Ramos (cell line): ENCODE measurements around the gene PTPRN2.

Experiments
- in situ Hi-C: fragments of 300-500 bp; cut with MboI; formaldehyde crosslinking; loops from one replicate; pipeline ENCODE4 v1.14.3; 2022; ENCODE audit warnings: low sequenced_read_pairs; ENCODE audit not compliant: unreplicated experiment

PTPRN2 gene

DNA sequence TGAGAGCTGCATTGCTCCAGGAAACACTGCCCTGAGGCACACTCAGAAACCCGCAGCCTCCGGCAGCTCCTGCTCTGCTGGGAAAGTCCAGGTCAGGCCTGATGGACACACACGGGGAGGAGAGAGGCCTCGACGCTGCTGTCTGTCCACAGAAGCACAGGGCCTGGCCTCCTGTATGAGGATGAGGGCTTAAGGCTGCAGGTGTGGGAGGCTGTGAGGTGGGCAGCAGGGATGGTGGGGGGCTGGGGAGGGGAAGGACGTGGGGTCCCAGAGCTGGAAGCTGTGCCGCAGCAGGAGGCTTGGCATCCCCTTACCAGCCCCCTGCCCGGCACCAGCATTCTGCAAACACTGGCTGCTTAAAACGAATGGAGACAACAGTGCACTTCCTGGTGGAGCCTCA is 1064.7 kb downstream of the PTPRN2 start:
- in situ Hi-C loops: no loop called here

DNA sequence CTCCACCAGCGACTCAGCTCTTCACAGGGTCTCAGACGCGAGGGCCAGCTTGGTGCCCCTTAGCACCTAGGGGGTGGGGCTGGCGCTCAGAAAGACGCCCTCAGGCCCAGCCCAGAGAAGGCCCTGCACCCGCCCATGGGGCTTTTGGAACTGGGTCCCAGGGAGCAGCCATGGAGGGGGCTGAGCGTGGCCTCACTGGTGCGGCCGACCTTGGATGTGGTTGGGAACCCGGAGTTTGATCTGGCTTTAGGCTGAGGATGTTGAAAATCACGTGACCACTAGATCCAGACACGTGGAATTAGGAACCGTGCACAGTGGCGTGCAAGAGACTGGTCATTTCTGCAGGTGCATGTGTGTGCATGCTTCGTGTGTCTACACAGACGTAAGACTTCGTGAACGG is 1065.4 kb downstream of the PTPRN2 start:
- in situ Hi-C loops: no loop called here

DNA sequence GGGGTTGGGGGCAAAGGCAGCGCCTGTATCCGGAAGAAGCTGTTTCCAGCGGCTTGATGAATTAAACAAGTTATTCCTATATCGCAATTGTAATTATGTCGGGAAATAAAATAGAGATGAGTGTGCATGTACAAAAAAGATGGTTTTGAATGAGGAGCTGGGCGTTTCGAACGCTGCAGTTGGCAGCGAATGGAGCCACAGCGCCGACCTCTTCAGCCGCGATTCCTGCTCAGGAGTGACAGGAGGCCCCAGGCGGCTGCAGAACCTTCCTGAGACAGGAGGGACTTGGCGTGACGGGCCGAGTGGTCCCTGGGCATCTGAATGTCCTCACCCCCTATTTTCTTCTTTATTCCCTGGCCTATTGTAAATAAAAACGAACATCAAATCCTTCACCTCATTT is 1065.9 kb downstream of the PTPRN2 start:
- in situ Hi-C loops: no loop called here

DNA sequence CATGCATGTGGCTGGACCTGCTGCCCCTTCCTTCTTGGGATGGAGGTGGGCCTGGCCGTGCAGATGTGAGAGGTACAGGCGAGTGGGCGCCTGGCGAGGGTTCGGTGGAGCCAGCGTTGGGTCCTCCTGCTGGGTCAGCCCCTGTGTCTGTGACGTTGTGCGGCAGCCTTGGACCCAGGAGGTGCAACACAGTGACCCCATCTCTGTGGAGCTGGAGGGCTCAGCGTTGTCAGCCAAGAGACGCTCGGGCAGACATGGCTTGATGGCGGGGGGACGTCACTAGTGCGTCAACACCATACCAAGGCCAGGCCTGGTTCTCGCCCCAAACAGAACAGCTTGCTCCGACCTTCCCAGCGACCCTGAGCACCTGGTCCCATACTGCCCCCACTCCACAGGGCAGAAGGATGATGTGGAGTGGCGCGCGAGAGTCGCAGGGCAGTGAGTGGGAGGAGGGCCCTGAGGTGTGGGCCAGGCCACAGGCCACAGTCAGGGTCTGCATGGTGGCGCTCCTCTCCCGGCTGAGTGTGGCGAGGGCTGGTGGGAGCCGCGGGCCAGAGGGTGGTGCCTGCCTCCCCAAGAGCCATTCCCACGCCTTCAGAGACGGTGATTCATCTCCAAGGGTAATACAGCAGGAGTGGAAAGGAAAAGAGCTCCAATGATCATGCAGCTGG is 1066.4 kb downstream of the PTPRN2 start:
- in situ Hi-C loops: no loop called here

DNA sequence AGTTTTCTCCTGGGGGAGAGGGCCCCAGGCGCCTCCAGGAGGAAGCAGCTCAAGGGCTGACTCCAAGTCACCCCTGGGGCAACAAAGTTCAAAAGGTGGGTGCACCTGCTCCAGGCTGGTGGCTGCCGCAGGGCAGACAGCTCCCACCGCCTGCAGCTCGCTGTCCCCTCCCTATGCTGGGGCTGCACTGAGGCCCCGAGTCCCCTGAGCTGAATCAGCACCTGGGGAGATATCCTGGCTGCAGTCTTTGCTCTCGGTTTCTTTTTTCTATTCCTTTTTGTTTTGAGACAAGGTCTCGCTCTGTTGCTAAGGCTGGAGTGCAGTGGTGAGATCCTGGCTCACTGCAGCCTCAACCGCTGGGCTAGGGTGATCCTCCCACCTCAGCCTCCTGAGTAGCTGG is 1067.4 kb downstream of the PTPRN2 start:
- in situ Hi-C loops: no loop called here

DNA sequence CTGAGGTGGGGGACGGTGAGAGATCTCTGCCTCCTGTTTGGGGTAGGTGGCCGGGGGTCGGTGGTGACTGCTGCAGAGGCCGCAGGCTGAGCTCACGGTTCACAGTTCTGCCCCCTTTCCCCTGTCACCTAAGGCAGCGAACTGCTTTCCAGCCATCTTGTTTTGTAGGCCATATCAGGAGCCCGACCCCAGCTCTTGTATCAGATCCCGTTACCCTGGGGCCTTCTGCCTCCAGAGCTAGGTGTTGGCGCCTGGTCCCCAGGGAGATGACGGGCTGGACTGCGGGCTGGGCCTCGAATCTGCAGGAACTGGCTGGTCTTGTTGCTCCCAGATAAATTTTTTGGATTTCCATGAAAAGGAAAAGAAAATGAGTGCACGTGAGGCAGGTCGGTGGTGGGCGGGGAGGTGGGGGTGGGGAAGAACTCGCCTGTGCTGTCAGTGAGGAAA is 1067.8 kb downstream of the PTPRN2 start:
- in situ Hi-C loops: no loop called here

DNA sequence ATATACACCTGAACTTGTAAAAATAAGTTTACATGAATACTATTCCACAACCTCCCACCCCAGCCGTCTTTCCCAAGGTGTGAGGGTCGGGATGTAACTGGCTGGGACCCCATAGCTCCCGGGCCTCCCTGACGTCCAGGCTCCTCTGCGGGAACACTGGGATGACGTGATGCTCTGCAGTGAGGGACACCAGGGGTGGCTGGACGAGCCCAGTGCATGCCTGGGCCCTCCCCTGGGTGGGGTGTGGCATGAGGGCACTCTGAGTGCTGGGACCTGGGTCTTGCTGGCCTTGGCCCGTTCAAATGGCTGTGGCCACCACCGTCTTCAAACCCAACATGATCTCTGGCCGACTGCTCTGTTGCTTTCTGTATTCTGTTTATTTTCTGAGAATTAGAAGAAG is 1068.4 kb downstream of the PTPRN2 start:
- in situ Hi-C loops: no loop called here

DNA sequence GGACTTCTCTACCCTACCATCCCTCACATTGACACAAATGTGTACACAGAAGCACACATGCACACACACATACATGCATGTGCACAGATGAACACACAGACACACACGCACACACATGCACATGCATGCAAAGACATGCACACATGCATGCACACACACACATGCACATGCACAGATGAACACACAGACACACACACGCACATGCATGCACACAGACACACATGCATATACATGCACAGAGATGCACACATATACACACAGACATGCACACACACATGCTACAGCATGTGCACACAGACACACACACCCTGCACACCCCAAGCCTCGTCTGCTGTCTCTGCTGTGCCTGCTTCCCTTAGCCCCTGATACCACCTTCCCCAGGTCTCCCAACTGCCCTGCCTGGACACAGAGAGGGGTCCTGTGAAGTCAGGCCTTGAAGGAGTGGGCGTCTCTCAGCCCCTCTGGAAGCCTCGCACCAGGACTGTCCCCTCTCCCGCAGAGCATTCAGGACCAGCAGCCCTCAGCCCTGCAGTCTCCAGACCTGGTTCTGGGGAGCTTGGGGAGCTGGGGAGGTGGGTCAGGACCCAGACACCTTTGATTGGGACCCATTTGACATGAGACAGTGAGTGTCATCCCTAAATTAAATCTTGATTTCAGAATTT is 1069.0 kb downstream of the PTPRN2 start:
- in situ Hi-C loops: no loop called here

DNA sequence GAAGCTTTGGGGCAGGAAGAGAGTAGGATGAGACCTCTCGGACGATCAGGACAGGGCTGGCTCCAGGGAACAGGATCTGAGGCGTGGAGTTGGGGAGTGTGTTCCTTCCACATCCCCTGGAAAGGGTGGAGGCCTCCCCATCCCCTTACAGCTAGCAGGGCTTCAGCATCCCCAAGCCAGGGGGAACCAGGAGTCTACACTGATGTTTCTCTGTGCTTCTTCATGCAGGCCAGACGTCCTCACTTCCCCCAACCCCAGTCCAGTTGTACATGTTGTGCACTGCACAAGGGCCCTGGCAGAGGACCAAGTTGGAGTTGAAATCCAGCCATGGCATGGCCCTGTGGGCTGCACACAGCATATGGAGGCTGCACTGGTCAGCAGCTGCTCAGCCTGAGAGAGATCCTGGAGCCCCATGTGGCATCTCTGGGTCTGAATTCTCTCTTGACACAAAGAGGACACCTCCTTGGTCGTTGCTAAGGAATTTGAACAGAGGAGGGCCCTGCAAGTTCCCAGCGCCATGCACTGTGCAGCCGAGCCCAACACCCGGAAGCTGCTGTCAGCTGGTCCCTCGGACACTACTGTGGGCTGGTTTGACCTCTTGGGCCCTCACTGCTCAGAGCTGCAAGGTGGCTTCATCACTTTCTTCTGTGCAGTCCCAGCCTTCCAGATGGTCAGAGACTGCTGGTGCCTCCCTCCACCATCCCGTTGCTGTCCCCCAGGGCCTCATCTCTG is 1069.7 kb downstream of the PTPRN2 start:
- in situ Hi-C loops: no loop called here

DNA sequence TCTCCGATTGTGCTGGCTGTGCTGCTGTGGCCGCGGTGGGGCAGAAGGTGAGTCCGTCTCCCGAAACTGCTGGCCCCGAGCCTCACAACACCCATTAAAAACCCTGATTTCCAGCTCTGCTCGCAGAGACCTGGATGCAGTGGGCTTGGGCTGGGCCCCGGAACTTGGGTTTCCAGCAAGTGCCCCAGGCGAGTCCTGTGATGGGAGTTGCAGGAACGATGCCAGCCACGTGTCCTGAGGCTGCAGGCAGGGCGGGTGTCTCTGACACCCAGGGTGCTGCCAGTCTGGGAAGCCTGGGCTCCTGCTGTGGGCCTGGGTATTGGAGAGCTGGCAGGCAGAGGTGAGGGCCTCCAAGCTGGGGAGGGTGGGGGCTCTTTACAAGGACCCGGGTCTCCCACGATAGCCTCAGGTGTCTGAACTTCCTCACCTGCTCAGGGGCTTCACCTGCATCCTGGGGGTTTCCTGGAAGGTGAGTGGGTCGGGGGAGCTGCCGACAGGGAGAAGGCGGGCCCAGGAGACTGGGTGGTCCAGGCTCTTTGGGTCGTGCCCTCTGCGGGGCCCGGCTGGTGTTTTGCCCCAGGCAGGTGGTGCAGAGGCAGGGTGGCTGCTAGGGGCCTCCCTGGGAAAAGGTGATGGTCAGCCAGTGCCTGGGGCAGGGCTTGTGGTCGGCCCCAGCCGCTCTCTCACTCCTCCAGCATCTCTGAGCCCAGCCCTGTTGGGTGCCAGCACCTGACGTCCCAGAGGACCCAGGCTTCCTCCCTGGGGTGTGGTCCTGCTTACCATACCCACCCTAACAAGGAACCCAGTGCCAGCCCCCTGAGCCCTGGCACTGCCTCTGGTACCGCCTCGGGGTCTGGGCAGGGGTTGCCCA is 1070.5 kb downstream of the PTPRN2 start:
- in situ Hi-C loops: no loop called here

DNA sequence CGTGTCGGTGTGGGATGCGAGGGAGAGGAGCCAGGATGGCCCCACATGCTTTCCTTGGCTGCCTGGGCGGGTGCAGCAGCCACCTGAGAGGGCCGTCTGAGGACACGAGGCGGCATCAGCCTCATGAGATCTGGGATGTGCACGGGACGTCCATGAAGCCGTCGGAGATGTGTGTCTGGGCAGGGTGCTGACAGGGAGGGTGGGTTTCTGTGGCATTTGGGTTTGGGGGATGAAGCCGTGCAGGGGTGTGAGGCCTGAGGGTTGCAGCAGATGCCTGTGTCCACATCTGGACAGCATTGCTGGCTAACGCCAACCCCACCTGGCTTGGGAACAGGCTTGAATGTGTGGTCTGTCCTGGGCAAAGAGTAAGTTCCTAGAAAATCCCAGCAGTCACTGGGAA is 1071.3 kb downstream of the PTPRN2 start:
- in situ Hi-C loops: no loop called here

DNA sequence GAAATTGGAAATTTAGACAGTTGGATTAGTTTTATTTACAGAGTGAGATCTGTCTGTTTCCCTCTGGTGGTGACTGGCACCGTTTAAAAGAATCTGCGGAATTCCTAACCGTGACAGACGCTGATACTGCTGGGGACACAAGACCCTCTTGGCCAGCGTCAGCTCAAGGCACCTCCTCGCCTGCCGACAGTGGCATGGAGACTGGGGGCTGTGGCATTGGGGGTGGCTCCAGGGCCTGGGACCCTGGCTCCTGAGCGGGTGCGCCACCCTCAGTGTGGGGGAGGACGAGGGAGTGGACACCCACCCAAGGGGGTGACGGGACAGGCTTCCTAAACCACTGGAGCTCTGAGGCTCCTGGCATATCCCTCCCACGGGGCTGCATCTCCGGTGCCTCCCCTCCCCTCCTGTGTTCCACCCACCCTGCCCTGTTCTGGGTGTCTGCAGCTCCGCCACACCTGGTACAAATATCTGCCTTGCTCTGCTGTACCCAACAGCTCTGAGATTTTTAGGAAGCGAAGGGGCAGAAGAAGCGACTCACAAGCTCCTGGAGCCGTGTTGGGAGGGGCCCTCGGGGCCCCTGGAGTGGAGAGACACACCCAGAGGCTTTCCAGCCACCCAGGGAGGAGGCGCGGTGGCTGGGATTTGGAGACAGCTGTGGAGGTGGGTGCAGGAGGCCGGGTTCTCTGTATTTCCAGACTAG is 1072.1 kb downstream of the PTPRN2 start:
- in situ Hi-C loops: no loop called here

DNA sequence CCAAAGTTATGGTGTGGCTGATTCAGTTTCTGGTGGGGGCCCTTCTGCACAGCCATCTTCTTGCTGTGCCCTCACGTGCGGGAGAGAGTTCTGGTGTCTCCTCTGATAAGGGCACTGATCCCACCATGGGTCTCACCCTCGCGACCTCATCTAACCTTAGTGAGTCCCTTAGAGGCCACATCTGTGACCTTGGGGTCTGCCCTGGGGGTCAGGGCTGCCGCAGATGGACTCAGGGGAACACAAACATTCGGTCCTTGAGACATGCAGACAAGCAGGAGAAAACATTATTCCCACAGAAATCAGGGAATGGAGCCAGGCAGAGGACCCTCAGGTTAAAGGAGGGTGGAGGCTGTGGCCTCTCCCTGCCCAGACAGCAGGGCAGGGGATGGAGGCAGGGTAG is 1072.9 kb downstream of the PTPRN2 start:
- in situ Hi-C loops: no loop called here

DNA sequence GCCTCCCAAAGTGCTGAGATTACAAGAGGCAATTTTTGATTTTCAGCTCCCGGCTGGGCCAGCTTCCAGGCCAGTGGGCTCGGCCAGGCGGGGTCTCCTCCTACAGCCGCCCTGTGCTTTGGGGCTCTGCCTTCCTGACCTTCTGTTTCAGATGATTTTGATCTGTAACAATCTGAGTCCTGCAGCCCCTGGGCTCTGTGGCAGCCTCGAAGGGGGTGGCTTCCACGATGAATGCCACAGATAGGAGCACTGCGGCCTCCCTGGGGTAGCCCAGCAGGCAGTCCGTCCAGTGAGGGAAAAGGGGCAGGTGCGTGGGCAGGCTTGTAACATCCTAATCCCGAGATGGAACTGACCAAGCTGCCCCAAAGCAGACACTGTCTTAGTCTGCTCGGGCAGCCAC is 1073.3 kb downstream of the PTPRN2 start:
- in situ Hi-C loops: no loop called here

DNA sequence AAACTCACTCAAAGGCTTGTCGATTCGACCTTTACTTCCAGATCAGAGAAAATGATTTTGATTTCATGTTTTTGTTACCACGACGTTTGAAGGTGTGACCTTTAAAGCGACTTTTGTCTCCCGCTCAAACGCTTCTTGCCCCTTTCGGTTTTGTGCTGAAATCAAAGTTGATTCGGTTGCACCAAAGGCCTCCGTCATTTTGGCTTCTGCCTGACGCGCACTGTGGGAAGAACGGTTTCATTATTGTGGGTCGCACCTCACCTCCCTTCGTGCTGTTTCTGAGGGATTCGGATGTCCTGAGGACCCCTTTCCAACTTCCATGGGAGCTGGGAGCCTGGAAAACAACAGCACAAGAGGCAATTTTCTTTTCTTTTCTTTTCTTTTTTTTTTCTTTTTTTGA is 1073.9 kb downstream of the PTPRN2 start:
- in situ Hi-C loops: no loop called here

DNA sequence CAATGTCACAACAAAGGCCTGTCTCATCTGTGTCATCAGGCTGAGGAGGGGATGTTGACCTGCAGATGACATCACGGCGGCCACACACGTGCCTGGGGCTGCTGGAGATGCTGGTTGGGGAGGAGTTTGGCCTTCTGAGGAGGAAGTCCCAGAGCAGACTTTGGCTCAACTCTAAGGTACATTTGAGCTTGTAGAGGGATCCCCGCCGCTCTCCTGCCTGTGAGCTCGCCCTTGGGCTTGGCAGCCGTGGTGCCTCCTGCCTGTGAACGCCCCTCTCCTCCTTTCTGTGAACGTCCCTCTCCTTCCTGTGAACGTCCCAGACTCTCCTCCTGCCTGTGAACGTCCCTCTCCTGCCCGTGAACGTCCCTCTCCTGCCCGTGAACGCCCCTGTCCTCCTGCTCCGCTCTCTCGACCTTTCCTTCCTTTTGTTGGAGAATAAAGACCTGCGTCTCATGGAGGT is 1074.4 kb downstream of the PTPRN2 start:
- in situ Hi-C loops: no loop called here

DNA sequence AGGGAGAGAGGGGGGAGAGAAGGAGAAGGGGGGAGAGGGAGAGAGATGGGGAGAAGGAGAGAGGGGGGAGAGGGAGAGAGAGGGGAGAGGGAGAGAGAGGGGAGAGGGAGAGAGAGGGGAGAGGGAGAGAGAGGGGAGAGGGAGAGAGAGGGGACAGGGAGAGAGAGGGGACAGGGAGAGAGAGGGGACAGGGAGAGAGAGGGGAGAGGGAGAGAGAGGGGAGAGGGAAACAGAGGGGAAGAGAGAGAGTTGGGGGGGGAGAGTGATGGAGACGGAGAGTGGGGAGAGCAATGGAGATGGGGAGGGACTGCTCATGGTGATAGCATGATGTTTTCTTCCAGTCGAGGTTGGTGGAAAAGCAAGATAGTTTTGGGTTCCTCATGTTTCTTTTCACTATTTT is 1078.4 kb downstream of the PTPRN2 start:
- in situ Hi-C loops: no loop called here

DNA sequence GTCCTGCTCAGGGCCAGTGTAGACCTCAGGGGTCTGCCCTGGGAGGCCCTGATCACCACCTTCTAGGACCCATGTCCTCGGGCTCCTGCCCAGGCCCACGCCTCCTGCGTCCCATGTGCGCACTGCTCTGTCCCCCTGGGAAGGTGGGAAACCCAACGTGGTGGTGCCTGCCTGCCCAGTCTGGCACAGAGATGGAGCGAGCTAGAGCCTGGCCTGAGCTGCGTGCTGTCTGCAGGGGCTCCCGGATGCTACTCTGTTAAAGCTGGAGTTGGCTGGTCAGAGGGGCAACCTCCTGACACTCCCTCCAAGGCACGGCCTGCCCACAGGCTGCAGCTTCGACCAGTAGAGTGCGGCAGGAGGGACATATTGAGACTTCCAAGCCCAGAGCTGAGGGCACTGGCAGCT is 1079.1 kb downstream of the PTPRN2 start:
- in situ Hi-C loops: no loop called here

DNA sequence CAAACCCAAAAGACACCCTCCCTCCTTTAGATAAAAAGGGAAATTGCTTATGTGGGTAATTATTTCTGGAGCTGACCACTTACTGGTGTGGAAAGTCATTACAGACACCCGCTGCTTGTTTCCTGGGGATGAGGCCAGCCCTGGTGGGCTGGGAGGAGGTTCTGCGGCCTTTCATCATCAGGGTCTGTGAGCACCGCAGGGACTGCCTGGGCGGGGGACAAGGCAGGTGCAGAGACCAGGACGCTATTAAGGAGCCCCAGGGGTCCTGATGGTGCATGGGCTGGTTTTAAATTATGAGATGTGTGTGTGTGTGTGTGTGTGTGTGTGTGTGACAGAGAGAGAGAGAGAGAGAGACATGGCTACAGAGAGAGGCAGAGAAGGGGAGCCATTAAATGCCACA is 1079.6 kb downstream of the PTPRN2 start:
- in situ Hi-C loops: no loop called here

DNA sequence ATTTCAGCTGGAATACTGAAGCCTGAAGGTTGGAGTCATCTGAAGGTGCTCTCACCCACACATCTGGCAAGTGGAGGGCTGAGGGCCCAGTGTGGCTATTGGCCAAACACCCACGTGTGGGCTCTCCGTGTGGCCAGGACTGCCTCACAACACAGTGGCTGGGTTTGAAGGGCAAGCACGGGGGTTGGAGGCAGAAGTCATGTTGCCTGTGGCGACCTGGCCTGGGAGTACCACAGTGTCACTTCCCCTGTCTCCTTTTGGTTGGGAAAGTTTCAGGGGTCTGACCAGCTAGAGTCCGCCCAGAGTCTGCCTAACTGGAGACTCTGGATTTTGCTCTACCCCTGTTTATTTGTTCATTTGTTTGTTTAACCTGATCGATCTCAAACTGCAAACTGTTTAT is 1081.4 kb downstream of the PTPRN2 start:
- in situ Hi-C loops: no loop called here
